LNCaP clone FGC (cell line): ENCODE results near the gene SMCR8.
"Not testable (repeated sequence)": the region's sequence is repeated elsewhere in the genome, so short reads cannot be mapped to it uniquely, and the experiment has no call there.

Experiments used
- DNase-seq: peaks from one replicate; pipeline ENCODE4 v3.0.0-alpha.2; 2011; ENCODE audit warnings: low read depth
- H3K4me3 ChIP-seq: 2 replicates; pipeline ENCODE4 v1.5.1; 2011; ENCODE audit warnings: mild to moderate bottlenecking, low read depth, low read length, control low read depth
- TF ChIP-seq, protein P1 (sequence below): IDR thresholded peaks from 2 replicates; pipeline ENCODE4 v1.5.1; 2012; ENCODE audit warnings: mild to moderate bottlenecking; ENCODE audit not compliant: control insufficient read depth, insufficient read depth; ENCODE audit errors: extremely low read depth

Gene SMCR8

DNA sequence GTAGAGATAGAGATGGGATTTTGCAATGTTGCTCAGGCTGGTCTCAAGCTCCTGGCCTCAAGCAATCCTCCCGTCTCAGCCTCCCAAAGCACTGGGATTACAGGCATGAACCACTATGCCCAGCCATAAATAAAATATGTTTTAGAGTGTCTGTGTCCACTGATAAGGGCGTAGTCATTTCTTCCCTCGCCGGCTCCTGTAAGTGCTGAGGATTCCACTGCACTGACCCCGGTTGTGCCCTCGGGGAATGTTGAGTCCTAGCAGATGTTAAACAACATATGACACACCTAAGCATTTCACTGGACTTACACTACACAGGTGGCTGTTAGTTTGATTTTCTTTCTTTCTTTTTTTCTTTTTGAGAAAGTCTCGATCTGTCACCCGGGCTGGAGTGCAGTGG is 53.9 kb downstream of the SMCR8 start:
- TF ChIP-seq, protein P1, sequence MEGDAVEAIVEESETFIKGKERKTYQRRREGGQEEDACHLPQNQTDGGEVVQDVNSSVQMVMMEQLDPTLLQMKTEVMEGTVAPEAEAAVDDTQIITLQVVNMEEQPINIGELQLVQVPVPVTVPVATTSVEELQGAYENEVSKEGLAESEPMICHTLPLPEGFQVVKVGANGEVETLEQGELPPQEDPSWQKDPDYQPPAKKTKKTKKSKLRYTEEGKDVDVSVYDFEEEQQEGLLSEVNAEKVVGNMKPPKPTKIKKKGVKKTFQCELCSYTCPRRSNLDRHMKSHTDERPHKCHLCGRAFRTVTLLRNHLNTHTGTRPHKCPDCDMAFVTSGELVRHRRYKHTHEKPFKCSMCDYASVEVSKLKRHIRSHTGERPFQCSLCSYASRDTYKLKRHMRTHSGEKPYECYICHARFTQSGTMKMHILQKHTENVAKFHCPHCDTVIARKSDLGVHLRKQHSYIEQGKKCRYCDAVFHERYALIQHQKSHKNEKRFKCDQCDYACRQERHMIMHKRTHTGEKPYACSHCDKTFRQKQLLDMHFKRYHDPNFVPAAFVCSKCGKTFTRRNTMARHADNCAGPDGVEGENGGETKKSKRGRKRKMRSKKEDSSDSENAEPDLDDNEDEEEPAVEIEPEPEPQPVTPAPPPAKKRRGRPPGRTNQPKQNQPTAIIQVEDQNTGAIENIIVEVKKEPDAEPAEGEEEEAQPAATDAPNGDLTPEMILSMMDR: no peak
- no peak overlapping the region for H3K4me3 ChIP-seq
- DNase-seq: no peak

DNA sequence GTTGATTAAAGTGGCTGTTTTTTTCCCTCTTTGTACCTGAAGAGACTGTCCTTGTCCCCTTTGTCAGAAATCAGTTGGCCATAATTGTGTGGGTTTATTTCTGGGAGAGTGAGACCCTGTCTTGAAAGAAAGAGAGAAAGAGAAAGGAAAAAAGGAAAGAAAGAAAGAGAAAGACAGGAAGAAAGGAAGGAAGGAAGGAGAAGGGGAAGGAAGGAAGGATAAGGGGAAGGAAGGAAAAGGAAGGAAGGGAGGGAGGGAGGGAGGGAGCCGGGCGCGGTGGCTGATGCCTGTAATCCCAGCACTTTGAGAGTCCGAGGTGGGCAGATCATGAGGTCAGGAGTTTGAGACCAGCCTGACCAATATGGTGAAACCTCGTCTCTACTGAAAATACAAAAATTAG is 55.7 kb downstream of the SMCR8 start:
- H3K4me3 ChIP-seq: no peak overlapping the region
- TF ChIP-seq, protein P1: no peak
- DNase-seq: no peak

DNA sequence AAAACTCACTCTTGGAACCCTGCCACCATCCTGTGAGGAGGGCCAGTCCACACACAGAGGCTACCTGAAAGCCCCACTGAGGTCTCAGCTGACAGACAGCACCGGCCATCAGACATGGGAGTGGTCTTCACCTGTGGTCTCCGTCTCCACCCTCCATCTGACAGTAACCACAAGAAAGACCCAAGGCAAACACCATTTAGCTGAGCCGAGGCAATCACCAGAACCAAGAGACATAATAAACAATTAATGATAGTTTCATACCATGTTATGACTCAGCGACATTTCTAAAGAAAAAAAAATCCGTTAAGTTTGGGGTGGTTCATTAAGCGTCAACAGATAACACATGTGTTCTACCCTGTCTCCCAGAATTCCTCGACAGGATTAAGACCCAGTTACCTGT is 56.4 kb downstream of the SMCR8 start:
- TF ChIP-seq, protein P1: no peak
- no peak overlapping the region for H3K4me3 ChIP-seq
- no peak for DNase-seq

DNA sequence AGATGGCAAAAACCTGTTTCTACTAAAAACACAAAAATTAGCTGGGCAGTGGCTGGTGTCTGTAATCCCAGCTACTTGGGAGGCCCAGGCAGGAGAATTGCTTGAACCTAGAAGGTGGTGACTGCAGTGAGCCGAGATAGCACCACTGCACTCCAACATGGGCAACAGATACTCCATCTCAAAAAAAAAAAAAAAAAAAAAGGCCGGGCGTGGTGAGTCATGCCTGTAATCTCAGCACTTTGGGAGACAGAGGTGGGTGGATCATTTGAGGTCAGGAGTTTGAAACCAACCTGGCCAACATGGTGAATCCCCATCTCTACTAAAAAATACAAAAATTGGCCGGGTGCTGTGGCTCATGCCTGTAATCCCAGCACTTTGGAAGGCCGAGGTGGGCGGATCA is 58.1 kb downstream of the SMCR8 start:
- not testable (repeated sequence) for DNase-seq, H3K4me3 ChIP-seq

DNA sequence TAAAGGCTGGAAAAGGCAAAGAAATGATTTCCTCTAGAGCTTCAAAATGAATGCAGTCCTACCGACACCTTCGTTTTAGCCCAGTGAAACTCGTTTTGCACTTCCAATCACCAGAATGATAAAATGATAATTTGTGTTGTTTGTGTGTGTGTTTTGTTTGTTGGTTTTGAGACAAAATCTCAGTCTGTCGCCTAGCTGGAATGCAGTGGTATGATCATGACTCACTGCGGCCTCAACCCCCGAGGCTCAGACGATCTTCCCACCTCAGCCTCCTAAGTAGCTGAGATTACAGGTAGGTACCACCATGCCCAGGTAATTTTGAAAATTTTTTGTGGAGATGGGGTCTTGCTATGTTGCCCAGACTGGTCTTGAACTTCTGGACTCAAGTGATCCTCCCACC is 59.1 kb downstream of the SMCR8 start:
- TF ChIP-seq, protein P1: no peak
- no peak overlapping the region for H3K4me3 ChIP-seq
- DNase-seq: no peak
